Breast epithelium (tissue), 4 donors: ENCODE data around the gene GLYATL1. TPM values are rescaled to one million over a fixed set of nuclear protein-coding genes. Genes with fewer than 3 reads are reported as not detected.

Source experiments
- DNase-seq, 2 donors: peaks; one replicate each; pipeline ENCODE4 v3.0.0-alpha.2; 2019; ENCODE audit warnings: low spot score in 2 of 2
- H3K27ac ChIP-seq, 2 donors: fragments of 200-600 bp; sonication (generic) in 1 of 2; one replicate each; pipeline ENCODE4 v1.5.1; 2016 to 2019; ENCODE audit warnings: mild to moderate bottlenecking in 1 of 2
- H3K27me3 ChIP-seq, 2 donors: fragments of 200-600 bp; sonication (generic) in 1 of 2; one replicate each; pipeline versions ENCODE4 v1.5.1 to v1.6.0; 2017 to 2019; ENCODE audit warnings: control low read depth in 1 of 2, mild to moderate bottlenecking in 1 of 2
- H3K36me3 ChIP-seq: fragments of 200-600 bp; one replicate; pipeline ENCODE4 v1.5.1; 2019
- H3K4me1 ChIP-seq, 2 donors: fragments of 200-600 bp; sonication (generic); one replicate each; pipeline ENCODE4 v1.5.1; 2016 to 2019; ENCODE audit warnings: control low read depth in 1 of 2
- H3K4me3 ChIP-seq, 3 donors: fragments of 200-600 bp; sonication (generic); 1 replicate in 2 of 3; 2 replicates in 1 of 3; pipeline ENCODE4 v1.5.1; 2016 to 2019; ENCODE audit warnings: mild to moderate bottlenecking in 3 of 3, moderate library complexity in 2 of 3
- H3K9me3 ChIP-seq, 2 donors: fragments of 200-600 bp; sonication (generic) in 1 of 2; one replicate each; pipeline ENCODE4 v1.5.1; 2016 to 2019; ENCODE audit warnings: control low read depth in 1 of 2
- CTCF ChIP-seq, 3 donors: fragments of 450-650 bp; IDR thresholded peaks; one replicate each; pipeline ENCODE4 v1.5.1; 2016 to 2017; ENCODE audit warnings: antibody characterized with exemption in 3 of 3, mild to moderate bottlenecking in 3 of 3, moderate library complexity in 3 of 3
- POLR2A ChIP-seq: fragments of 450-650 bp; IDR thresholded peaks from one replicate; pipeline ENCODE4 v1.6.1; 2016; ENCODE audit warnings: antibody characterized with exemption, mild to moderate bottlenecking, moderate library complexity
- POLR2AphosphoS5 ChIP-seq, 3 donors: sonication (generic); formaldehyde crosslinking; IDR thresholded peaks; one replicate each; pipeline ENCODE4 v1.6.1; 2017; ENCODE audit warnings: antibody characterized with exemption in 3 of 3
- intact Hi-C: fragments of 100-400 bp; cut with DNase I; formaldehyde crosslinking; loops from one replicate; pipeline ENCODE4 v1.15.1; 2023; ENCODE audit warnings: low total_unique reads
- total RNA-seq, 3 donors: library from RNA; depleted of rRNA; stranded (reverse); fragments of >200 nt; gene quantifications; one replicate each; pipeline ENCODE4 v1.1.0, GENCODE V29; 2016

The GLYATL1 gene
- total RNA-seq, 3 donors from 2014 or later, result 0.73 to 1.6 TPM; not detected in 1

DNA sequence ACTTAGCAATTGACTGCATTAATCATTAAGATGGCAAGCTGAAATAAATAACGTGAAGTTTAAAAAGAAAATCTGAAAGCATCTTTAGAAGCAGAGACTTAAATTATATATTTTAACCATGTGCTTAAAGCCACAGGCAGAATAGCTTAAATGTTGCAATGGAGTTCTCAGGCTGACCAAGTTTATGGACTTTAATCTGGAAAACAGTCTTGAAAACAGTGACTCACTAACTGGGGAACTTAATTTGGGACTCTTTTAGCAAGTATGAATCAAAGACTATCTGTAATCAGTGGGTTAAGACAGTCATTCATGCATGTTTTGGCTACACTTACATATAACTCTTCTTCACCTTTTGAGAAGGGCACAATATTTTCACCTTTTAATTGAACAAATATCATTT, 12.6 kb upstream of the GLYATL1 start:
- no peaks in the 10 kb centered on the region for H3K27me3 ChIP-seq
- intact Hi-C loops, result no loop called here
- no peak for DNase-seq
- no peaks in the 10 kb centered on the region for H3K4me1 ChIP-seq
- no peak overlapping the region for H3K4me3 ChIP-seq
- no peak for TF ChIP-seq CTCF (IDR thresholded peaks at IDR 0.05)
- TF ChIP-seq POLR2A, result no peak
- no peak for TF ChIP-seq POLR2AphosphoS5 (IDR thresholded peaks at IDR 0.05)
- H3K9me3 ChIP-seq, result no peaks in the 10 kb centered on the region
- no peaks in the 10 kb centered on the region for H3K36me3 ChIP-seq
- no peak overlapping the region for H3K27ac ChIP-seq

GRCh38 chr11:58927393-58928106, 11.7 kb upstream of the GLYATL1 start:
- TF ChIP-seq CTCF (IDR thresholded peaks at IDR 0.05), result no peak
- no peak for TF ChIP-seq POLR2A
- TF ChIP-seq POLR2AphosphoS5 (IDR thresholded peaks at IDR 0.05), result no peak
- no peaks in the 10 kb centered on the region for H3K27me3 ChIP-seq
- intact Hi-C loops, result no loop called here

GRCh38 chr11:58928107-58928499, 11.2 kb upstream of the GLYATL1 start:
- H3K27me3 ChIP-seq, result no peaks in the 10 kb centered on the region
- peak overlapping the region in 1 of 3 donors; percentile 7 for H3K4me3 ChIP-seq
- H3K9me3 ChIP-seq, result no peaks in the 10 kb centered on the region
- no peaks in the 10 kb centered on the region for H3K36me3 ChIP-seq
- H3K27ac ChIP-seq, result no peak overlapping the region
- intact Hi-C loops, result no loop called here
- no peaks in the 10 kb centered on the region for H3K4me1 ChIP-seq
- no peak for DNase-seq
- TF ChIP-seq POLR2A, result no peak
- TF ChIP-seq CTCF (IDR thresholded peaks at IDR 0.05), result no peak
- TF ChIP-seq POLR2AphosphoS5 (IDR thresholded peaks at IDR 0.05), result no peak

More at GRCh38 chr11:58927393-58928106, 11.7 kb upstream of the GLYATL1 start:
- H3K4me3 ChIP-seq, result peak overlapping the region in 2 of 3 donors; percentile 7 to 24
- no peaks in the 10 kb centered on the region for H3K9me3 ChIP-seq
- no peak for DNase-seq
- H3K27ac ChIP-seq, result peak overlapping the region in 1 of 2 donors; percentile 9
- no peaks in the 10 kb centered on the region for H3K4me1 ChIP-seq
- H3K36me3 ChIP-seq, result no peaks in the 10 kb centered on the region

DNA sequence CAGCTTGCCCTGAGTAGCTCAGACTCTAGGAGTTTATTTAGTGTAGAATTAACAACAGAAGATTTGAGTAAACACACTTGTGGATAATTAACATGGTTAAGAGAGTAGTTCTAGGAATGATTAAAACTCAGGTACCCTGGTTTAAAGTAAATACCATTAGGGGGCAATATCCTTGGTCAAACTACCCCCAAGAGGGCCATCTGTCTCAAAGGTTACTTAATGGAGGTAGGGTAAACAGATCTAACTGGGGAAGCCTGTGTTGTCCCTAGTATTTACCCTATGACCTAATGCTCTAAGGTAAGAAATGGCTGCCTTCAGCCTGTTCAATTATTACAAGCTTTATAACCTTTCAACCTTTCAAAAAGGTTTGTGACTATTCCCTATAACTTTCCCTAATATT, 10.6 kb upstream of the GLYATL1 start:
- H3K27me3 ChIP-seq, result no peaks in the 10 kb centered on the region
- intact Hi-C loops, result no loop called here
- no peaks in the 10 kb centered on the region for H3K4me1 ChIP-seq
- TF ChIP-seq POLR2A (no peak), POLR2AphosphoS5 (IDR thresholded peaks at IDR 0.05) (no peak), CTCF (IDR thresholded peaks at IDR 0.05) (no peak)
- no peak overlapping the region for H3K27ac ChIP-seq
- no peaks in the 10 kb centered on the region for H3K36me3 ChIP-seq
- no peak for DNase-seq
- H3K4me3 ChIP-seq, result no peak overlapping the region
- no peaks in the 10 kb centered on the region for H3K9me3 ChIP-seq

DNA sequence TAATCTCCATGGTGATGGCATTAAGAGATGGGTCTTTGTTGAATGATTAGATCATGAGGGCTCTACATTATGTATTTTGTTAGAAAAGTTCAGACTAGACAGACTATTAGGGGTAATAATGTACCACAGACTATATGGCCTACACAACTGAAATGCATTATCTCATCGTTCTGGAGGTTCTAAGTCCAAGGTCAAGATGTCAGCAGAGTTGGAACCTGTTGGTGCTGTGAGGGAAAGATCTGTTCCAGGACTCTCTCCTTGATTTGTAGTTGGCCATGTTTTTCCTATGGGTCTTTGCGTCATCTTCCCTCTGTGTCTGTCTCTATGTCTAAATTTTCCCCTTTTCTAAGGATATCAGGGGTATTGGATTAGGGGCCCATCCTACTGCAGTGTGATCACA, 8.4 kb upstream of the GLYATL1 start:
- Histone ChIP-seq H3K27me3 (no peaks in the 10 kb centered on the region), H3K36me3 (no peaks in the 10 kb centered on the region), H3K9me3 (no peaks in the 10 kb centered on the region), H3K4me1 (no peaks in the 10 kb centered on the region), H3K27ac (no peak overlapping the region), H3K4me3 (no peak overlapping the region)
- intact Hi-C loops, result no loop called here
- no peak for DNase-seq
- TF ChIP-seq CTCF (IDR thresholded peaks at IDR 0.05) (no peak), POLR2AphosphoS5 (IDR thresholded peaks at IDR 0.05) (no peak), POLR2A (no peak)
